Astrocyte (in vitro differentiated cells and primary cell): ENCODE data around the gene NEMP1.

Experiments
- EZH2 ChIP-seq: IDR thresholded peaks from 2 replicates; pipeline ENCODE4 v1.6.1; 2012; ENCODE audit warnings: mild to moderate bottlenecking, low read length, inconsistent platforms; ENCODE audit not compliant: insufficient read depth
- TF ChIP-seq, protein P1 (sequence below): IDR thresholded peaks from 2 replicates; pipeline ENCODE4 v1.5.1; 2011; ENCODE audit warnings: low read depth, mild to moderate bottlenecking, inconsistent platforms, low read length, moderate library complexity; ENCODE audit not compliant: insufficient read depth

GRCh38 chr12:57047981-57048380, 30.6 kb downstream of the NEMP1 start:
- TF ChIP-seq, protein P1, sequence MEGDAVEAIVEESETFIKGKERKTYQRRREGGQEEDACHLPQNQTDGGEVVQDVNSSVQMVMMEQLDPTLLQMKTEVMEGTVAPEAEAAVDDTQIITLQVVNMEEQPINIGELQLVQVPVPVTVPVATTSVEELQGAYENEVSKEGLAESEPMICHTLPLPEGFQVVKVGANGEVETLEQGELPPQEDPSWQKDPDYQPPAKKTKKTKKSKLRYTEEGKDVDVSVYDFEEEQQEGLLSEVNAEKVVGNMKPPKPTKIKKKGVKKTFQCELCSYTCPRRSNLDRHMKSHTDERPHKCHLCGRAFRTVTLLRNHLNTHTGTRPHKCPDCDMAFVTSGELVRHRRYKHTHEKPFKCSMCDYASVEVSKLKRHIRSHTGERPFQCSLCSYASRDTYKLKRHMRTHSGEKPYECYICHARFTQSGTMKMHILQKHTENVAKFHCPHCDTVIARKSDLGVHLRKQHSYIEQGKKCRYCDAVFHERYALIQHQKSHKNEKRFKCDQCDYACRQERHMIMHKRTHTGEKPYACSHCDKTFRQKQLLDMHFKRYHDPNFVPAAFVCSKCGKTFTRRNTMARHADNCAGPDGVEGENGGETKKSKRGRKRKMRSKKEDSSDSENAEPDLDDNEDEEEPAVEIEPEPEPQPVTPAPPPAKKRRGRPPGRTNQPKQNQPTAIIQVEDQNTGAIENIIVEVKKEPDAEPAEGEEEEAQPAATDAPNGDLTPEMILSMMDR, result no peak
- TF ChIP-seq EZH2, result no peak
